Measurements from ENCODE around the gene CST7.
"Not testable (repeated sequence)": the region's sequence is repeated elsewhere in the genome, so short reads cannot be mapped to it uniquely, and the experiment has no call there.

CST7 gene

GRCh38 chr20:24987873-24988835 is 39.1 kb downstream of the CST7 start:
- no peak for DNase-seq

- no peak for DNase-seq
These were observed 40.1 kb downstream of the CST7 start for GRCh38 chr20:24989162-24989561.

- no peak for DNase-seq
These were observed 41.8 kb downstream of the CST7 start for GRCh38 chr20:24990810-24991252.

- DNase-seq: no peak
These were observed 42.9 kb downstream of the CST7 start for GRCh38 chr20:24991897-24992486.

- DNase-seq: peak; percentile 94
These were observed 43.6 kb downstream of the CST7 start, which contains the start of gene APMAP for GRCh38 chr20:24992487-24993205. Gene APMAP, minus strand, starts transcription at chr20:24992751. Its CDS starts 63 bp downstream, at chr20:24992688.

- peak; percentile 66 for DNase-seq
These were observed 44.5 kb downstream of the CST7 start for GRCh38 chr20:24993337-24994185.

- DNase-seq: no peak
These were observed 45.1 kb downstream of the CST7 start for GRCh38 chr20:24994186-24994465.

DNA sequence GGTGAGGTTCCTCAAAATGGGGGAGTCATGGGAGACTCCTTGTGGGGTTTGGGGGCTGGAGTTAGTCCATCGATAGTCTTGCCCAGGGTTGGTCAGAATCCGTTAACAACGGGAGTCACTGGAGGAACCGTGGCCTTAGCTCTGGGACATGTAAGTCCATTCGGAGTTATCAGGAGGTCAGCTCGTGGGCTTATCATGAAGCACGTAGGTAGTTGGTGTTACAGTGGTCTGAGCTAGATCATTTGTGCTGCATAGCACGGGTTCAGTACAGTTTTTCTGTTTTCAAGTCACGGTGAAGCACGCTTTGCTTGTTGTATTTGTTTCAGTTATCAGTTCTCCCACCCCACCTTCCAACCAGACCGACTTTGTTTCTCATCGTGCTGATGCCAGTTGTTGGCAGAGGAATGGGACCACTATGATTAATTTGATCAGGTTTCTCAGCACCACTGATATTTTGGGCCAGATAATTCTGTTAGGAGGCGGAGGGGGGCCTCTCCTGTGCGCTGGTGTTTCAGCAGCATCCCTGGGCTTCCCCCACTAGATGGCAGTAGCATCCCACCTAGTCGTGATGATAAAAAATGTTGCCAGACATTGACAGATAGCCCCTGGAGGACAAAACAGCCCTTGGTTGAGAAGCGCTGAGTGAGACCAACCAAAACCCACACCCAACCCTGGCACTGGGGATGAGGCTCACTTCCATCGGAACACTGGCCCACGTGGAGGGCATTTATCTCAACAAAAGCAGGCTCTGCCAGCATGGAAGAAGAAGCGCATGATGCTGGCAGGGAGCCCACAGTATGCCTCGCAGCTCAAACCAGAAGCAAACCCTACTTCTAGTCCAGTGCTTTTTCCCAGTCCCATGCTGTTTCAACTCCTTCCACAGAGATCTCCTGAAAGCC is 45.6 kb downstream of the CST7 start:
- DNase-seq: peak; percentile 85

GRCh38 chr20:24995741-24996448 is 46.8 kb downstream of the CST7 start:
- no peak for DNase-seq

- DNase-seq: no peak
These were observed 47.6 kb downstream of the CST7 start for GRCh38 chr20:24996449-24997377.

DNA sequence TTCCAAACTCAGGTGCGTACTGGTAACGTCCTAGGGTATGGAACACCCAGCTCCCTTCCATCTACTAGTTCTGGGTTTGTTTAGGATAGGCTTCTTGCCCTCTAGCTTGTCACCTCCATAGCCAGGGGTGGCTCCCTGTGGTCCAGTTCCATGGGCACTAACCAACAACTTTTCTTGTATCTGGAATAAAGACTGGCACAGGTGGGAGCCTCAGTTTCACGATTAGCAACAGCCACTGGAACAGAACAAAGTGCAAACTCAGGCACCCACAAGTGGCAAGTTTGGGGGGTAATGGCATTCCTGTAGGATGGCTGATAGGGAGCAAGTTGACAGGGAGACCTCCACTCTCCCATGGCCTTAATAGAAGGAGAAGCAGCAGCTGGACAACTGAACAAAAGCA is 49.1 kb downstream of the CST7 start:
- DNase-seq: no peak

DNA sequence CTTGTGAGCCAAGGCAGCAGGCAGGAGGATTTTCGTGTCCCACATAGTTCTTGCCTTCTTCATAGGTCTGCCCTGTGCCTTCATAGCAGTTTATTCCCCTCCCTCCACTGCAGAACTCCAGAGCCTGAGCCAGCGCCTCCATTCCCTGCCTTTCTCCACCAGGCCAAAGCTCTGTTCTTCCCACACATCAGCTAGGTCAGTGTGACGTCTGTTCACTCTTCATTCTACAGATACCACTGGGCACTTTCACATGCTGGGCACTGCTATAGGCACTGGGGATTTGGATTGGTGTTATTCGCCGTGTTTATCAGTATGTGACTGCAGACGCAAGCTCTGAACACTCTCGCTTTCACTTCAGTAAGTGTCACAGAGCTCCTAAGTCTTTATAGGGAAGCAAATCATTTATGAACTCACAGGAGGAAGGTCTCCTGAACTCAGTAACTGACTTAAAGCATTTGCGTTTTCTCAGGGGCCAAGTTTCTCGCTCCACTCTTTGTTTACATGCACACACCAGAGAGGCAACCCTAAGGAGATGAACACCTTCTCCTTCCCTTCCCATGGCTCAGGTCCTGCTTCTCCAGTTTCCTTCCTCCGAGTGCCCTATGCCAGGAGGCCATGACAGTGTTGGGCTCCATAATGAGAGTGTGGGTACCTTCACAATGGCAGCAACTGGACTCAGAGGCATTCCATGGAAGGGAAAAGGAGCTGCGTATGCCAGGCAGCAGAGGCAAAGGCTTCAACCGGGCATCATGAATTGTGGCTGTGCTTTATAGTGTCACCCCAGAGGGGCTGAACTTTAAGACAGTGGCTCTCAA is 49.8 kb downstream of the CST7 start:
- no peak for DNase-seq

GRCh38 chr20:24999568-24999967 is 50.5 kb downstream of the CST7 start:
- DNase-seq: no peak

- DNase-seq: no peak
These were observed 51.3 kb downstream of the CST7 start for GRCh38 chr20:25000268-25000801.

DNA sequence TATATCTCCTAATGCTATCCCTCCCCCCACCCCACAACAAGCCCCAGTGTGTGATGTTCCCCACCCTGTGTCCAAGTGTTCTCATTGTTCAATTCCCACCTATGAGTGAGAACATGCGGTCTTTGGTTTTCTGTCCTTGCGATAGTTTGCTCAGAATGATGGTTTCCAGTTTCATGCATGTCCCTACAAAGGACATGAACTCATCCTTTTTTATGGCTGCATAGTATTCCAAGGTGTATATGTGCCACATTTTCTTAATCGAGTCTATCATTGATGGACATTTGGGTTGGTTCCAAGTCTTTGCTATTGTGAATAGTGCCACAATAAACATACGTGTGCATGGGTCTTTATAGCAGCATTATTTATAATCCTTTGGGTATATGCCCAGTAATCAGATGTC is 52.3 kb downstream of the CST7 start:
- not testable (repeated sequence) for DNase-seq

GRCh38 chr20:25003002-25003401 is 53.9 kb downstream of the CST7 start:
- DNase-seq: no peak

DNA sequence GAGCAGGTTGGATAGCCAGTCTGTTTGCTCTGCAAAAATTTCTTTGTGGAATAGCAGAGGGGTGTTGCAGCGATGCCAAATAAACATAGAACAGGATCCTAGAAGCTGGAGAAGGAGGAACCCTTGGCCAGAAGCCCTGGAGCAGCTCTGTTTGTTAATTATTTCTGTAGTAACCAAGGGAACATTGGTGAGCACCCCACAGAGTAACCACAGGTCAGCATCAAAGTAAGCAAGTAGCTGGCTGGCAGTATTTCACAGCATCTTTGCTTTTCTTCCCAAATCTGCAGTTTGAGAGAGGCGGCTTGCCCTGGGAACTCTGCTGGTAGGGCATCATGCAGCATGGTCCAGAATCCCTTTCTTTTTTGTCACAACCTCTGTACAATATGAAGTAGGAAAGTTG is 56.2 kb downstream of the CST7 start:
- no peak for DNase-seq

GRCh38 chr20:25005661-25006060 is 56.6 kb downstream of the CST7 start:
- no peak for DNase-seq

Data from SHP77 treated with DMSO at 0.1 percent for 48 hours (cell line).